ENCODE measurements around the gene ACKR4.

DNA sequence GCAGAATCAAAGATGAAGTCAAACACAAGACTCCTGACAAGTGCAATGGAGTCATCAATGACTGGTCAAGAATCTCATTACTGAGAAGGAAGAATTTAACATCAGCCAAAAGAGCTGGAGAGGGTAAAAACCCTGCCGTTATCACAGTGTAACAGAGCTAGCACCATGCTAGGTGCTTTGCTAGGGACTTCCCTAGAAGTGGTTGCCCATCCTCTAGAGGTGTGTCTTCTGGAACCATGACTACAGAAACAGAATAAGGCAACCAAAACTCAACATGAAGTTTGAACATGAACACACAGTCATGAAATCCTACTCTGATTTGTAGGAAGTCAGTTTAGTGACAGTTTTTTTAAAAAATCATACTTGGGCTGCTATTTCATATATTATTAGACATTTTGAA lies 53.1 kb downstream of the ACKR4 start:
- TF ChIP-seq FOXA1 (IDR thresholded peaks at IDR 0.05; ENCODE audit: borderline replicate concordance) (no peak), BDP1 (IDR thresholded peaks at IDR 0.05; ENCODE audit: insufficient read depth, insufficient read length) (no peak), EP300 (IDR thresholded peaks at IDR 0.05; ENCODE audit: low read length) (no peak), DPF2 (IDR thresholded peaks at IDR 0.05) (no peak)
- TF ChIP-seq, protein P1, sequence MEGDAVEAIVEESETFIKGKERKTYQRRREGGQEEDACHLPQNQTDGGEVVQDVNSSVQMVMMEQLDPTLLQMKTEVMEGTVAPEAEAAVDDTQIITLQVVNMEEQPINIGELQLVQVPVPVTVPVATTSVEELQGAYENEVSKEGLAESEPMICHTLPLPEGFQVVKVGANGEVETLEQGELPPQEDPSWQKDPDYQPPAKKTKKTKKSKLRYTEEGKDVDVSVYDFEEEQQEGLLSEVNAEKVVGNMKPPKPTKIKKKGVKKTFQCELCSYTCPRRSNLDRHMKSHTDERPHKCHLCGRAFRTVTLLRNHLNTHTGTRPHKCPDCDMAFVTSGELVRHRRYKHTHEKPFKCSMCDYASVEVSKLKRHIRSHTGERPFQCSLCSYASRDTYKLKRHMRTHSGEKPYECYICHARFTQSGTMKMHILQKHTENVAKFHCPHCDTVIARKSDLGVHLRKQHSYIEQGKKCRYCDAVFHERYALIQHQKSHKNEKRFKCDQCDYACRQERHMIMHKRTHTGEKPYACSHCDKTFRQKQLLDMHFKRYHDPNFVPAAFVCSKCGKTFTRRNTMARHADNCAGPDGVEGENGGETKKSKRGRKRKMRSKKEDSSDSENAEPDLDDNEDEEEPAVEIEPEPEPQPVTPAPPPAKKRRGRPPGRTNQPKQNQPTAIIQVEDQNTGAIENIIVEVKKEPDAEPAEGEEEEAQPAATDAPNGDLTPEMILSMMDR (IDR thresholded peaks at IDR 0.05 in 2 of 3, conservative IDR thresholded peaks at IDR 0.05 in 1 of 3; ENCODE audit: insufficient read depth in 2 of 3, low read depth in 1 of 3, low read length in 3 of 3): no peak

All from K562 (cell line).